Esophagus muscularis mucosa (tissue), 4 donors: ENCODE results near the gene THRB. TPM values are rescaled to one million over a fixed set of nuclear protein-coding genes. Genes with fewer than 3 reads are reported as not detected.
A peak's percentile ranks its signal among the peaks of the same experiment; 100 is the strongest.

Experiments used
- DNase-seq: peaks from one replicate; pipeline ENCODE4 v3.0.0-alpha.2; 2017; ENCODE audit errors: extremely low spot score
- H3K27ac ChIP-seq, 4 donors: fragments of 200-600 bp; sonication (generic); replicated peaks in 1 of 4; 1 replicate in 3 of 4; 2 replicates in 1 of 4; pipeline ENCODE4 v1.5.1; 2016 to 2019; ENCODE audit warnings: mild to moderate bottlenecking in 1 of 4
- H3K27me3 ChIP-seq, 4 donors: fragments of 200-600 bp; sonication (generic); one replicate each; pipeline versions ENCODE4 v1.5.1 to v1.6.0; 2016 to 2019
- H3K36me3 ChIP-seq, 4 donors: fragments of 200-600 bp; sonication (generic); one replicate each; pipeline ENCODE4 v1.5.1; 2016 to 2019
- H3K4me1 ChIP-seq, 4 donors: fragments of 200-600 bp; sonication (generic); one replicate each; pipeline ENCODE4 v1.5.1; 2016 to 2019
- H3K4me3 ChIP-seq, 4 donors: fragments of 200-600 bp; sonication (generic); 1 replicate in 2 of 4; 2 replicates in 2 of 4; pipeline ENCODE4 v1.5.1; 2016 to 2019; ENCODE audit warnings: mild to moderate bottlenecking in 4 of 4, moderate library complexity in 1 of 4
- H3K9me3 ChIP-seq, 4 donors: fragments of 200-600 bp; sonication (generic); 1 replicate in 3 of 4; 2 replicates in 1 of 4; pipeline ENCODE4 v1.5.1; 2016 to 2019
- EP300 ChIP-seq: sonication (generic); formaldehyde crosslinking; IDR thresholded peaks from one replicate; pipeline ENCODE4 v1.6.1; 2017; ENCODE audit warnings: antibody characterized with exemption
- POLR2A ChIP-seq: fragments of 450-650 bp; IDR thresholded peaks from one replicate; pipeline ENCODE4 v1.6.1; 2017; ENCODE audit warnings: antibody characterized with exemption, moderate library complexity, mild to moderate bottlenecking, low read depth
- POLR2AphosphoS5 ChIP-seq, 2 donors: sonication (generic); formaldehyde crosslinking; IDR thresholded peaks; one replicate each; pipeline ENCODE4 v1.6.1; 2017; ENCODE audit warnings: antibody characterized with exemption in 2 of 2
- WGBS: methylation state at CpG from one replicate; pipeline ENCODE4 v1.1.5; 2018; 5-methylcytosine and 5-hydroxymethylcytosine counted together
- intact Hi-C: fragments of 100-400 bp; cut with DNase I; formaldehyde crosslinking; loops from one replicate; pipeline ENCODE4 v1.15.1; 2023
- total RNA-seq, 4 donors: library from RNA; depleted of rRNA; stranded (reverse); fragments of >200 nt; gene quantifications; one replicate each; pipeline versions ENCODE4 v1.1.0 to v1.2.1, GENCODE V29; 2016
- TF ChIP-seq, protein P1 (sequence below), 3 experiments: fragments of 200-600 bp in 2 of 3; fragments of 450-650 bp in 1 of 3; sonication (generic) in 2 of 3; IDR thresholded peaks; one replicate each; pipeline ENCODE4 v1.5.1; 2017 to 2019; ENCODE audit warnings: antibody characterized with exemption in 3 of 3, mild to moderate bottlenecking in 2 of 3, moderate library complexity in 1 of 3

THRB gene
- total RNA-seq, 4 donors from 2014 or later, result 31.5 to 68.6 (median 39.3) TPM

DNA sequence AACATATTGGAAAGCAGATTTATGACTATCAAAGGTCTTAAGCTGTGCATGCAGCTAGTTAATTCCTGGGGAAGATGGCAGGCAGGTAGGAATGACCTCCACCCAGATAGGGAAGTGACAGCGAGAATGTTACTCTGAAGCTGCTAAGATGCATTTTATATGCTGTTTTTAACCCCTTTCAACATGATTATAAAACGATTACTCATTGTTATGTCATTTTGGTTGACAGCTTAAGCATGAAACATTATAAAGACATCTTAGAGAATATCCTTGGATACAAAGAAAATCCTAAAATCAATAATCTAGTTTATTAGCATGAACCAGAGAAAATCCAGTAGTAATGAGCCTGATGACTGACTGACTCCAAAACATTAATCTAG, 329.1 kb downstream of the THRB start:
- no peaks in the 10 kb centered on the region for H3K9me3 ChIP-seq
- no peak overlapping the region for H3K4me3 ChIP-seq
- intact Hi-C loops, result no loop called here
- no peaks in the 10 kb centered on the region for H3K36me3 ChIP-seq
- WGBS, result 89% methylated on average over 2 of the region's 2 CpGs
- no peaks in the 10 kb centered on the region for H3K27me3 ChIP-seq
- peaks cover 0 to 52% (median 34%) of the 10 kb centered on the region in 4 donors for H3K4me1 ChIP-seq
- TF ChIP-seq EP300 (no peak), POLR2A (no peak), POLR2AphosphoS5 (IDR thresholded peaks at IDR 0.05) (no peak)
- TF ChIP-seq, protein P1, sequence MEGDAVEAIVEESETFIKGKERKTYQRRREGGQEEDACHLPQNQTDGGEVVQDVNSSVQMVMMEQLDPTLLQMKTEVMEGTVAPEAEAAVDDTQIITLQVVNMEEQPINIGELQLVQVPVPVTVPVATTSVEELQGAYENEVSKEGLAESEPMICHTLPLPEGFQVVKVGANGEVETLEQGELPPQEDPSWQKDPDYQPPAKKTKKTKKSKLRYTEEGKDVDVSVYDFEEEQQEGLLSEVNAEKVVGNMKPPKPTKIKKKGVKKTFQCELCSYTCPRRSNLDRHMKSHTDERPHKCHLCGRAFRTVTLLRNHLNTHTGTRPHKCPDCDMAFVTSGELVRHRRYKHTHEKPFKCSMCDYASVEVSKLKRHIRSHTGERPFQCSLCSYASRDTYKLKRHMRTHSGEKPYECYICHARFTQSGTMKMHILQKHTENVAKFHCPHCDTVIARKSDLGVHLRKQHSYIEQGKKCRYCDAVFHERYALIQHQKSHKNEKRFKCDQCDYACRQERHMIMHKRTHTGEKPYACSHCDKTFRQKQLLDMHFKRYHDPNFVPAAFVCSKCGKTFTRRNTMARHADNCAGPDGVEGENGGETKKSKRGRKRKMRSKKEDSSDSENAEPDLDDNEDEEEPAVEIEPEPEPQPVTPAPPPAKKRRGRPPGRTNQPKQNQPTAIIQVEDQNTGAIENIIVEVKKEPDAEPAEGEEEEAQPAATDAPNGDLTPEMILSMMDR (IDR thresholded peaks at IDR 0.05), result no peak
- H3K27ac ChIP-seq, result no peak overlapping the region
- no peak for DNase-seq

DNA sequence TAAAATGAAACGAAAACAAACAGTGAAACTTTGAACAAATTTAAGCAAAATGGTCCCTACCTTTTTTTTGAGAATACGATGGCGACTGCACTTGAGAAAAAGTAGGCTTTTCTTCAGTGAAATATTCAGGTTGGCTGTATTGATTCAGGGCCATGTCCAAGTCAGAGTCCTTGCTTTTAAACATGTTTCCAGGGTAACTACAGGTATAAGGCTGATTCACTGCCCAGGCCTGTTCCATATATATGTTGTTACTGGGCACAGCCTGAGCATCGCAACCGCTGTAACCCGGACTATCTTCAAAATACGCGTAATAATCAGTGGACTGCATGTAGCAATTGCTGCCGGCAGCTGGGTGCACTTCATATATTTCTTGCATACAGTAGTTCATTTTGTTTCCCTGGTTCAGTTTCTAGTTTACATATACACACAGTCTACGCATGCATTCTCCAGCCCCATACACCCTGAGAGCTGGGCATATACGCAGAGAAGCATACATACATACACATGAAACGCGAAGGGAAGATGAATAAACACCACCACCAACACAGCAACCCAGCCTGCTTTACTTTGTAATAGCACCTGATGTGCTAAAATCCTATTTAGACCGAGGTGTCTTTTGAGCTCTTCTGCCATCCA, 329.6 kb downstream of the THRB start:
- Histone ChIP-seq H3K9me3 (no peaks in the 10 kb centered on the region), H3K4me3 (no peak overlapping the region), H3K27ac (no peak overlapping the region), H3K27me3 (no peaks in the 10 kb centered on the region), H3K4me1 (peaks cover 0 to 54% (median 35%) of the 10 kb centered on the region in 4 donors), H3K36me3 (no peaks in the 10 kb centered on the region)
- TF ChIP-seq POLR2AphosphoS5 (IDR thresholded peaks at IDR 0.05) (no peak), EP300 (no peak), POLR2A (no peak)
- TF ChIP-seq, protein P1 (IDR thresholded peaks at IDR 0.05), result no peak
- DNase-seq, result no peak
- 98% methylated on average over 14 of the region's 14 CpGs for WGBS
- intact Hi-C loops, result no loop called here

DNA sequence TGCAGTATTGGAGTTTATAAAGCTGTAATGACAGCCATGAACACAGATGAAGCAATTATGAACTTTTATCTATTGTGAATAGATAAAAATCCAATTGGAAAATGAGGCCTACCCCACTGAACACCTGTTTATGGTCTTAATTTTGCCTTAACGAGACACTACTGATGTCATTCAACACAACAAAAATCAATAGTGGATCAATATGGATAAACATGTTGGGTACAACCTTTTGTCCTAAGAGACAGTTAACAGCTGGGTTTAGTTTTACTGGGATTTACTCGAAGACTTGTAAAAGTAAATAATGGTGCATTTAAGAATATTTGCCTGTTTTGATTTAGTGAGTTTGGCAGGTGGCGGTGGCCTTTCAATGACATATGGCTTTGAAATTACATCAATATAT, 331.7 kb downstream of the THRB start:
- no peak for TF ChIP-seq POLR2A
- no peak for TF ChIP-seq POLR2AphosphoS5 (IDR thresholded peaks at IDR 0.05)
- TF ChIP-seq, protein P1 (IDR thresholded peaks at IDR 0.05), result no peak
- TF ChIP-seq EP300, result no peak
- Histone ChIP-seq H3K36me3 (no peaks in the 10 kb centered on the region), H3K4me3 (no peak overlapping the region), H3K9me3 (no peaks in the 10 kb centered on the region), H3K27me3 (no peaks in the 10 kb centered on the region), H3K4me1 (peaks cover 0 to 54% (median 35%) of the 10 kb centered on the region in 4 donors), H3K27ac (no peak overlapping the region)
- WGBS, result 88% methylated on average over 3 of the region's 3 CpGs
- DNase-seq, result no peak
- intact Hi-C loops, result no loop called here

DNA sequence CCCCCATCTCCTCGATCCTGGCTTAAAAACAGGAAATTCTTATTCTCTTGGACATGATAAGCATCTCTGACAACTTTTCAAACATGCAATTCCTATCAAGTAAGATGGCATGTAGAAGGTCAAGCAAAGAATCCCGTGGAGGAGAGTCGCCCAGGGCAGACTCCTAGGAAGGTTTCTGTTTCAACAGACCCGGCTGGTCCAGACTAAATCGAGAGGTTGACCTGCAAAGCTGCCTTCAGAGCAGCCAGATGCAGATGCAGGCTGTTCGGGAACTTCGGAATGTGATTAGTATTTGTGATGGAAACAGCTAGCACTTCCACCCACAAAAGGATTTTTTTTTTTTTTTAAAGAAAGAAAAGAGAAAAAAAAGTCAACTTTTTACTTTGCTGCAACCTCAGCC, 332.8 kb downstream of the THRB start:
- no peaks in the 10 kb centered on the region for H3K36me3 ChIP-seq
- WGBS, result 27% methylated on average over 7 of the region's 7 CpGs
- H3K4me3 ChIP-seq, result peak overlapping the region; percentile 1 to 33 (median 20)
- peak overlapping the region in 3 of 4 donors; percentile 1 to 37 (median 23) for H3K27ac ChIP-seq
- no peak for DNase-seq
- no peak for TF ChIP-seq POLR2AphosphoS5 (IDR thresholded peaks at IDR 0.05)
- intact Hi-C loops, result no loop called here
- H3K27me3 ChIP-seq, result no peaks in the 10 kb centered on the region
- no peaks in the 10 kb centered on the region for H3K9me3 ChIP-seq
- peaks cover 0 to 45% (median 32%) of the 10 kb centered on the region in 4 donors for H3K4me1 ChIP-seq

DNA sequence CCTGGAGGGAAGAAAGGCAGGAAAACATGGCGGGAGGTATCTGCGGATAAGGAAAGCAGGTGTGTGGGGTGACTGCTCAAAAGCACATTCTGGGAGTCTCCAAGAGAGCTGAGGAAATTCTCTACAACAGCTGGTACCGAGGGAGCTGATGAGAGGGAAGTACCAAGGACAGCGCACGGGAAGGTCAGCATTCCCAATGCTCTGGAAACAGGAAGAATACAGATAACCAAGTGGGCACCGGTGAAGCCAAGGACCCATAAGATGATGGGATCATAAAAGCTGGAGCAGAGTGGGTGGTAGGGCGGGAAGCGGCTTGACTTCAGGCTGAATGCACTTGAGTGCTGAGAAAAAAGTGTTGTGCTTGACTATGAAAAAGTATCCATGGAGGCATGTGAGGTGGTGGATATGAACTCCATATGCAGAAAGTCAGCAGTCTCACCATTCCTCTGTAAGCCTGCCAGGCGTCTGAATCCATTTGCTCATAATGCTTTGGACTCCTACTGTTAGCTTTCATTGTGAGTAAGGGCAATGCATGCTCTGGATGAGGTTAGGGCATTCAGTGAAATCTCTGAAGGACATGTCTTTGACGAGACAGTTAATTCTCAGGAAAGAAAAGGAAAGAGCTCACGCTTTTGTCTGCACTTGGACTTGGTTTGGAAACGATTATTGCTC, 334.1 kb downstream of the THRB start:
- TF ChIP-seq POLR2A (no peak), EP300 (no peak), POLR2AphosphoS5 (IDR thresholded peaks at IDR 0.05) (no peak)
- TF ChIP-seq, protein P1 (IDR thresholded peaks at IDR 0.05), result no peak
- no peaks in the 10 kb centered on the region for H3K9me3 ChIP-seq
- WGBS, result 75% methylated on average over 12 of the region's 12 CpGs
- H3K4me1 ChIP-seq, result peaks cover 0 to 35% (median 28%) of the 10 kb centered on the region in 4 donors
- no peak overlapping the region for H3K4me3 ChIP-seq
- H3K27ac ChIP-seq, result no peak overlapping the region
- H3K36me3 ChIP-seq, result no peaks in the 10 kb centered on the region
- intact Hi-C loops, result no loop called here
- DNase-seq, result no peak
- H3K27me3 ChIP-seq, result no peaks in the 10 kb centered on the region
